ENCODE measurements around the gene PREB. TPM values are rescaled to one million over a fixed set of nuclear protein-coding genes. Genes with fewer than 3 reads are reported as not detected.

Gene PREB
- total and polyA plus RNA-seq, 2 donors from 2014 or later = 46.1 to 66.7 TPM

GRCh38 chr2:27137322-27137935 is 3.0 kb upstream of the PREB start:
- TF ChIP-seq CTCF (IDR thresholded peaks at IDR 0.05; ENCODE audit: borderline replicate concordance, extremely low read depth, insufficient read depth) = no peak
- intact Hi-C loops (cut with DNase I) = no loop called here
- FAIRE-seq = no peak

GRCh38 chr2:27136751-27137150 is 2.3 kb upstream of the PREB start:
- DNase-seq (peak in 1 of 5 donors; percentile 54), FAIRE-seq (no peak)
- Histone ChIP-seq H3K36me3 (ENCODE audit: control insufficient read depth in 2 of 3, insufficient read depth in 3 of 3, low read length in 3 of 3) (peaks cover under 1 to 2% (median 2%) of the 10 kb centered on the region in 3 donors), H3K9me3 (ENCODE audit: control insufficient read depth in 2 of 3, insufficient read depth in 1 of 3, low read length in 3 of 3) (no peaks in the 10 kb centered on the region), H3K9ac (ENCODE audit: low read length in 3 of 3) (no peak overlapping the region), H3K27me3 (ENCODE audit: control insufficient read depth, insufficient read depth, low read length) (no peaks in the 10 kb centered on the region), H3K4me1 (ENCODE audit: control insufficient read depth in 2 of 3, insufficient read depth in 2 of 3, low read depth in 1 of 3, low read length in 3 of 3) (peaks cover 0 to 11% (median 7%) of the 10 kb centered on the region in 3 donors), H3K27ac (ENCODE audit: low read depth in 2 of 2, low read length in 2 of 2) (no peak overlapping the region), H3K4me3 (ENCODE audit: low read length in 3 of 3) (no peak overlapping the region)
- intact Hi-C loops (cut with DNase I) = no loop called here
- no peak for TF ChIP-seq CTCF (IDR thresholded peaks at IDR 0.05; ENCODE audit: borderline replicate concordance, extremely low read depth, insufficient read depth)

More at GRCh38 chr2:27137322-27137935, 3.0 kb upstream of the PREB start:
- no peaks in the 10 kb centered on the region for H3K27me3 ChIP-seq (ENCODE audit: control insufficient read depth, insufficient read depth, low read length)
- peaks cover 0 to 11% (median 7%) of the 10 kb centered on the region in 3 donors for H3K4me1 ChIP-seq (ENCODE audit: control insufficient read depth in 2 of 3, insufficient read depth in 2 of 3, low read depth in 1 of 3, low read length in 3 of 3)
- no peak overlapping the region for H3K4me3 ChIP-seq (ENCODE audit: low read length in 3 of 3)
- no peak overlapping the region for H3K9ac ChIP-seq (ENCODE audit: low read length in 3 of 3)
- H3K27ac ChIP-seq (ENCODE audit: low read depth in 2 of 2, low read length in 2 of 2) = no peak overlapping the region
- no peaks in the 10 kb centered on the region for H3K36me3 ChIP-seq (ENCODE audit: control insufficient read depth in 2 of 3, insufficient read depth in 3 of 3, low read length in 3 of 3)
- H3K9me3 ChIP-seq (ENCODE audit: control insufficient read depth in 2 of 3, insufficient read depth in 1 of 3, low read length in 3 of 3) = no peaks in the 10 kb centered on the region
- DNase-seq = peak in 1 of 5 donors; percentile 72

DNA sequence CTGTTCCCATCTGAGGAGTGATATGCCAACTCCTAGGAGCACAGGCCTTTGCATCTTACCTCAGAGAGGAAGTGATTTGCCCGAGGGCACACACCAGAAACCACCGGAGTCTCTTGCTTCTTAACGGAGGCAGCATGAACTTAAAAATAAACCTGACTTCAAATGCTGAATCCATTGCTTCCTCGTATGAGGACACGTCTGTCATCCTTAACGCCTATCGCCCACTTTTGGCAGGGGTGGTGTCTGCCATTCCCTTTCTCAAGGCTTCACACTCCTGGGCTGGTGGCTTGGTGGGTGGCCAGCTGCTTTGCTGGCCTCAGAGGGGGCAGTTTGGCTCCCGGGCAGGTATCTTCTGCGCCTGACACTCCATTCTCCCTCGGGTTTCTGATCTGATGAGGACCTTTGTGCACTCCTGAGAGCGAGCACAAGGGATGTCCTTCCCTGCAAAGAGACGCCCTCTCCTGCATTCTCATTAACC is 1.1 kb upstream of the PREB start:
- no peak for TF ChIP-seq CTCF (IDR thresholded peaks at IDR 0.05; ENCODE audit: borderline replicate concordance, extremely low read depth, insufficient read depth)

More for the DNA sequence above, 1.1 kb upstream of the PREB start:
- H3K9me3 ChIP-seq (ENCODE audit: control insufficient read depth in 2 of 3, insufficient read depth in 1 of 3, low read length in 3 of 3) = no peaks in the 10 kb centered on the region
- no peak overlapping the region for H3K4me3 ChIP-seq (ENCODE audit: low read length in 3 of 3)
- intact Hi-C loops (cut with DNase I) = no loop called here
- peaks cover 0 to 11% (median 7%) of the 10 kb centered on the region in 3 donors for H3K4me1 ChIP-seq (ENCODE audit: control insufficient read depth in 2 of 3, insufficient read depth in 2 of 3, low read depth in 1 of 3, low read length in 3 of 3)
- H3K27me3 ChIP-seq (ENCODE audit: control insufficient read depth, insufficient read depth, low read length) = no peaks in the 10 kb centered on the region
- H3K27ac ChIP-seq (ENCODE audit: low read depth in 2 of 2, low read length in 2 of 2) = no peak overlapping the region
- H3K36me3 ChIP-seq (ENCODE audit: control insufficient read depth in 2 of 3, insufficient read depth in 3 of 3, low read length in 3 of 3) = peaks cover 2 to 13% (median 6%) of the 10 kb centered on the region in 3 donors
- no peak overlapping the region for H3K9ac ChIP-seq (ENCODE audit: low read length in 3 of 3)
- FAIRE-seq (no peak), DNase-seq (peak in 1 of 5 donors; percentile 33)

All from kidney (tissue), 14 donors.